Panc1 (cell line): ENCODE measurements around the gene AAK1. TPM values are rescaled to one million over a fixed set of nuclear protein-coding genes. Genes with fewer than 3 reads are reported as not detected.
A peak's percentile ranks its signal among the peaks of the same experiment; 100 is the strongest.

Experiments used
- ATAC-seq: fragments of 200-7000 bp; cut with Tn5 transposase; 2 replicates; pipeline ENCODE4 v1.9.1; 2020; ENCODE audit warnings: mild to moderate bottlenecking, moderate library complexity
- BruUV-seq: library from RNA; stranded (reverse); fragments of 400-500 nt; replicated peaks from 2 replicates; lab custom pipeline; 2021; lab: Mats Ljungman, UMichigan
- CTCF ChIA-PET: fragments of 300-600 bp; sonication (Branson Sonifier 250); formaldehyde crosslinking; loops from one replicate; lab custom pipeline; 2022; ENCODE audit warnings: antibody characterized with exemption; lab: Charles Lee
- POLR2A ChIA-PET: fragments of 300-600 bp; sonication (Branson Sonifier 250); formaldehyde crosslinking; loops from one replicate; lab custom pipeline; 2022; ENCODE audit warnings: antibody characterized with exemption; lab: Charles Lee
- DNase-seq: peaks from one replicate; pipeline ENCODE4 v3.0.0-alpha.2; 2010; ENCODE audit warnings: low read depth, low spot score
- H3K27ac ChIP-seq: 2 replicates; pipeline ENCODE4 v1.5.1; 2011; ENCODE audit warnings: mild to moderate bottlenecking, low read length, inconsistent platforms
- H3K27me3 ChIP-seq: fragments of 200-500 bp; sonication (Bioruptor generic); 2 replicates; pipeline ENCODE4 v1.6.0; 2014; ENCODE audit warnings: low read length, inconsistent platforms; ENCODE audit not compliant: control insufficient read depth, insufficient read depth
- H3K36me3 ChIP-seq: fragments of 200-500 bp; sonication (Bioruptor generic); 2 replicates; pipeline ENCODE4 v1.5.1; 2014; ENCODE audit warnings: inconsistent platforms, mild to moderate bottlenecking, low read length, moderate library complexity; ENCODE audit not compliant: control insufficient read depth, insufficient read depth
- H3K4me1 ChIP-seq: 2 replicates; pipeline ENCODE4 v1.5.1; 2011; ENCODE audit warnings: inconsistent platforms, mild to moderate bottlenecking, low read length, moderate library complexity; ENCODE audit not compliant: control insufficient read depth, insufficient read depth
- H3K4me3 ChIP-seq, 2 experiments: 2 replicates each; pipeline ENCODE4 v1.5.1; 2011 to 2012; ENCODE audit warnings: low read depth in 2 of 2, low read length in 2 of 2, mild to moderate bottlenecking in 2 of 2, inconsistent platforms in 1 of 2, moderate library complexity in 1 of 2
- H3K9me3 ChIP-seq: fragments of 200-500 bp; sonication (Bioruptor generic); 2 replicates; pipeline ENCODE4 v1.5.1; 2014; ENCODE audit warnings: low read depth, mild to moderate bottlenecking, inconsistent platforms, low read length, moderate library complexity; ENCODE audit not compliant: control insufficient read depth, insufficient read depth
- POLR2AphosphoS5 ChIP-seq: IDR thresholded peaks from 2 replicates; pipeline ENCODE4 v1.6.1; 2012; ENCODE audit warnings: mild to moderate bottlenecking, low read depth, low read length, moderate library complexity
- SIN3A ChIP-seq: IDR thresholded peaks from 2 replicates; pipeline ENCODE4 v1.6.1; 2012; ENCODE audit warnings: low read depth, mild to moderate bottlenecking, low read length, moderate library complexity, borderline replicate concordance; ENCODE audit not compliant: insufficient read depth
- TCF7L2 ChIP-seq: IDR thresholded peaks from 2 replicates; pipeline ENCODE4 v1.6.1; 2011; ENCODE audit warnings: mild to moderate bottlenecking, low read depth, low read length, inconsistent platforms
- in situ Hi-C: cut with HindIII; loops from 2 replicates; pipeline ENCODE4 v1.10.0; 2016; ENCODE audit warnings: low sequenced_read_pairs, low pct_unique_long_range_greater_than_20kb
- intact Hi-C: fragments of 100-400 bp; cut with micrococcal nuclease; formaldehyde crosslinking; loops from one replicate; pipeline ENCODE4 v1.10.0; 2022; ENCODE audit not compliant: unreplicated experiment
- total RNA-seq: library from RNA; stranded (reverse); gene quantifications from one replicate; pipeline ENCODE4 v1.2.1, GENCODE V29; 2021; ENCODE audit not compliant: unreplicated experiment
- TF ChIP-seq, protein P1 (sequence below): fragments of 450-650 bp; IDR thresholded peaks from 2 replicates; pipeline ENCODE4 v1.5.1; 2017; ENCODE audit warnings: mild to moderate bottlenecking
- TF ChIP-seq, protein P2 (sequence below), 2 experiments: IDR thresholded peaks; 2 replicates each; pipeline ENCODE4 v1.6.1; 2011 to 2012; ENCODE audit warnings: low read depth in 2 of 2, control low read depth in 1 of 2, low read length in 1 of 2, mild to moderate bottlenecking in 1 of 2, moderate library complexity in 1 of 2; ENCODE audit not compliant: insufficient read depth in 1 of 2

The AAK1 gene
- total RNA-seq, 1 experiment from 2014 or later: 123 TPM

DNA sequence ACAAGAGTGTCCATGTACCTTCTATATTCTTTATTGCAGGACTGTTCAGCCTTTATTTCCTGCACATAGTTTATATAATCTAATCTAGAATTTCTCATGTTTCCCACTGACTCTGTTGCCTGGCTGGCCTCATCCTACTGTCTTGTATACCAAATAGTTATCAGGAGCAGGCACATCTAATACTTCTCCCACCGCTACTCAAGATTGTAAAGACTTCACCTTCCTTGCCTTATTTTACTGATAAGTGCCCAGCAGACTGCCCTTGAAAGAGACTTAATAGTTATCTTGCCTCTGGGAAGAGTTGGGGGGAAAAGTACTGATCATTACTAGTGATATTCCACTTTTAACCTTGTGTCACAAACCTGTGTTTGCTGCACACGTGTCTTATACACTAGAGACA lies 26.1 kb upstream of the AAK1 start:
- ATAC-seq (no peak), DNase-seq (no peak)
- Histone ChIP-seq H3K27me3 (no peaks in the 10 kb centered on the region), H3K4me3 (no peak overlapping the region), H3K9me3 (no peaks in the 10 kb centered on the region), H3K36me3 (no peaks in the 10 kb centered on the region), H3K4me1 (peaks cover 23% of the 10 kb centered on the region), H3K27ac (peak overlapping the region; percentile 74)
- BruUV-seq: no TSS peak
- TF ChIP-seq, protein P1, sequence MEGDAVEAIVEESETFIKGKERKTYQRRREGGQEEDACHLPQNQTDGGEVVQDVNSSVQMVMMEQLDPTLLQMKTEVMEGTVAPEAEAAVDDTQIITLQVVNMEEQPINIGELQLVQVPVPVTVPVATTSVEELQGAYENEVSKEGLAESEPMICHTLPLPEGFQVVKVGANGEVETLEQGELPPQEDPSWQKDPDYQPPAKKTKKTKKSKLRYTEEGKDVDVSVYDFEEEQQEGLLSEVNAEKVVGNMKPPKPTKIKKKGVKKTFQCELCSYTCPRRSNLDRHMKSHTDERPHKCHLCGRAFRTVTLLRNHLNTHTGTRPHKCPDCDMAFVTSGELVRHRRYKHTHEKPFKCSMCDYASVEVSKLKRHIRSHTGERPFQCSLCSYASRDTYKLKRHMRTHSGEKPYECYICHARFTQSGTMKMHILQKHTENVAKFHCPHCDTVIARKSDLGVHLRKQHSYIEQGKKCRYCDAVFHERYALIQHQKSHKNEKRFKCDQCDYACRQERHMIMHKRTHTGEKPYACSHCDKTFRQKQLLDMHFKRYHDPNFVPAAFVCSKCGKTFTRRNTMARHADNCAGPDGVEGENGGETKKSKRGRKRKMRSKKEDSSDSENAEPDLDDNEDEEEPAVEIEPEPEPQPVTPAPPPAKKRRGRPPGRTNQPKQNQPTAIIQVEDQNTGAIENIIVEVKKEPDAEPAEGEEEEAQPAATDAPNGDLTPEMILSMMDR: no peak
- TF ChIP-seq TCF7L2 (no peak), POLR2AphosphoS5 (no peak), SIN3A (no peak)
- TF ChIP-seq, protein P2, sequence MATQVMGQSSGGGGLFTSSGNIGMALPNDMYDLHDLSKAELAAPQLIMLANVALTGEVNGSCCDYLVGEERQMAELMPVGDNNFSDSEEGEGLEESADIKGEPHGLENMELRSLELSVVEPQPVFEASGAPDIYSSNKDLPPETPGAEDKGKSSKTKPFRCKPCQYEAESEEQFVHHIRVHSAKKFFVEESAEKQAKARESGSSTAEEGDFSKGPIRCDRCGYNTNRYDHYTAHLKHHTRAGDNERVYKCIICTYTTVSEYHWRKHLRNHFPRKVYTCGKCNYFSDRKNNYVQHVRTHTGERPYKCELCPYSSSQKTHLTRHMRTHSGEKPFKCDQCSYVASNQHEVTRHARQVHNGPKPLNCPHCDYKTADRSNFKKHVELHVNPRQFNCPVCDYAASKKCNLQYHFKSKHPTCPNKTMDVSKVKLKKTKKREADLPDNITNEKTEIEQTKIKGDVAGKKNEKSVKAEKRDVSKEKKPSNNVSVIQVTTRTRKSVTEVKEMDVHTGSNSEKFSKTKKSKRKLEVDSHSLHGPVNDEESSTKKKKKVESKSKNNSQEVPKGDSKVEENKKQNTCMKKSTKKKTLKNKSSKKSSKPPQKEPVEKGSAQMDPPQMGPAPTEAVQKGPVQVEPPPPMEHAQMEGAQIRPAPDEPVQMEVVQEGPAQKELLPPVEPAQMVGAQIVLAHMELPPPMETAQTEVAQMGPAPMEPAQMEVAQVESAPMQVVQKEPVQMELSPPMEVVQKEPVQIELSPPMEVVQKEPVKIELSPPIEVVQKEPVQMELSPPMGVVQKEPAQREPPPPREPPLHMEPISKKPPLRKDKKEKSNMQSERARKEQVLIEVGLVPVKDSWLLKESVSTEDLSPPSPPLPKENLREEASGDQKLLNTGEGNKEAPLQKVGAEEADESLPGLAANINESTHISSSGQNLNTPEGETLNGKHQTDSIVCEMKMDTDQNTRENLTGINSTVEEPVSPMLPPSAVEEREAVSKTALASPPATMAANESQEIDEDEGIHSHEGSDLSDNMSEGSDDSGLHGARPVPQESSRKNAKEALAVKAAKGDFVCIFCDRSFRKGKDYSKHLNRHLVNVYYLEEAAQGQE (IDR thresholded peaks at IDR 0.05; ENCODE audit: insufficient read depth in 1 of 2, low read depth in 2 of 2, low read length in 1 of 2): no peak
- in situ Hi-C loops: no loop called here
- POLR2A ChIA-PET: no interaction called here
- intact Hi-C loops: no loop called here
- CTCF ChIA-PET: no interaction called here

DNA sequence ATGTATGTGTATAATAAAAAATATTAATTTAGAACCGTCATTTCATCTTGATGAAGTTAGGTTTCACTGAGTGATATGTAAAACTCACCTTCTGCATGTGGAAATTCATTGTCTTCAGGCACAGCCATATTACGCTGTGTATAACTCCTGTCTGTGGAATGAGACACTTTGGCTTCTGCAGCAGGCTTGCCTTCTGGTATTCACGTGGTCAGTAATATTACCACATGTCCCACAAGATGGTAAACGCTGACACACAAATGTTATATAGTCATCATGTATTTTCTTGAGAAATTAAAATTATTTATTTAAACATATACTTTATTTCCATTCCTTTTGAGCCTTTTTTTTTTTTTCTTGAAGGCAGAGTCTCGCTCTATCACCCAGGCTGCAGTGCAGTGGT lies 25.1 kb upstream of the AAK1 start:
- TF ChIP-seq, protein P2 (IDR thresholded peaks at IDR 0.05; ENCODE audit: insufficient read depth in 1 of 2, low read depth in 2 of 2, low read length in 1 of 2): no peak
- TF ChIP-seq TCF7L2: no peak
- TF ChIP-seq, protein P1: no peak
- no peak for TF ChIP-seq POLR2AphosphoS5
- no peak for TF ChIP-seq SIN3A
- in situ Hi-C loops (no loop called here), intact Hi-C loops (no loop called here)
- Histone ChIP-seq H3K4me3 (no peak overlapping the region), H3K27ac (peak overlapping the region; percentile 82), H3K27me3 (no peaks in the 10 kb centered on the region), H3K4me1 (peaks cover 15% of the 10 kb centered on the region), H3K9me3 (no peaks in the 10 kb centered on the region), H3K36me3 (no peaks in the 10 kb centered on the region)
- DNase-seq (no peak), ATAC-seq (0 out of 2 replicates have a peak, but pooled peaks have one; percentile 40)
- POLR2A ChIA-PET: no interaction called here
- BruUV-seq: no TSS peak
- CTCF ChIA-PET: no interaction called here
